ENCODE results near the gene THSD4.

The THSD4 gene

GRCh38 chr15:71515375-71516186 lies 400.3 kb downstream of the THSD4 start:
- no peak for DNase-seq

- no peak for DNase-seq
Observed at GRCh38 chr15:71517751-71518150, 402.5 kb downstream of the THSD4 start.

GRCh38 chr15:71518661-71519060 lies 403.4 kb downstream of the THSD4 start:
- no peak for DNase-seq

GRCh38 chr15:71526060-71526820 lies 411.0 kb downstream of the THSD4 start:
- no peak for DNase-seq

GRCh38 chr15:71529361-71529760 lies 414.1 kb downstream of the THSD4 start:
- no peak for DNase-seq

GRCh38 chr15:71530116-71530515 lies 414.8 kb downstream of the THSD4 start:
- DNase-seq, result no peak

GRCh38 chr15:71532994-71533393 lies 417.7 kb downstream of the THSD4 start:
- no peak for DNase-seq

- DNase-seq, result no peak
Observed at GRCh38 chr15:71538181-71538580, 422.9 kb downstream of the THSD4 start.

GRCh38 chr15:71541746-71542145 lies 426.5 kb downstream of the THSD4 start:
- DNase-seq, result no peak

GRCh38 chr15:71542836-71543235 lies 427.6 kb downstream of the THSD4 start:
- no peak for DNase-seq

- no peak for DNase-seq
Observed at GRCh38 chr15:71543413-71543812, 428.1 kb downstream of the THSD4 start.

GRCh38 chr15:71545223-71545760 lies 430.0 kb downstream of the THSD4 start:
- no peak for DNase-seq

GRCh38 chr15:71545923-71546322 lies 430.7 kb downstream of the THSD4 start:
- DNase-seq, result no peak

GRCh38 chr15:71547011-71547410 lies 431.7 kb downstream of the THSD4 start:
- DNase-seq, result no peak

- DNase-seq, result no peak
Observed at GRCh38 chr15:71548401-71548807, 433.1 kb downstream of the THSD4 start.

GRCh38 chr15:71549091-71549490 lies 433.8 kb downstream of the THSD4 start:
- no peak for DNase-seq

GRCh38 chr15:71549697-71550096 lies 434.4 kb downstream of the THSD4 start:
- DNase-seq, result no peak

GRCh38 chr15:71551566-71551965 lies 436.3 kb downstream of the THSD4 start:
- DNase-seq, result no peak

GRCh38 chr15:71559098-71559497 lies 443.8 kb downstream of the THSD4 start:
- no peak for DNase-seq

- no peak for DNase-seq
Observed at GRCh38 chr15:71559616-71560015, 444.3 kb downstream of the THSD4 start.

- no peak for DNase-seq
Observed at GRCh38 chr15:71562251-71562650, 447.0 kb downstream of the THSD4 start.

GRCh38 chr15:71564217-71564616 lies 448.9 kb downstream of the THSD4 start:
- DNase-seq, result no peak

- DNase-seq, result no peak
Observed at GRCh38 chr15:71565006-71565405, 449.7 kb downstream of the THSD4 start.

GRCh38 chr15:71565631-71566160 lies 450.4 kb downstream of the THSD4 start:
- no peak for DNase-seq
